GM12892 (cell line): ENCODE measurements around the gene JUN.

Experiments used
- POLR2A ChIP-seq: IDR thresholded peaks from 2 replicates; pipeline ENCODE4 v1.6.1; 2011; ENCODE audit warnings: low read depth, low read length, control low read depth
- POLR2AphosphoS5 ChIP-seq: IDR thresholded peaks from 2 replicates; pipeline ENCODE4 v1.6.1; 2011; ENCODE audit warnings: low read depth, low read length, control low read depth

DNA sequence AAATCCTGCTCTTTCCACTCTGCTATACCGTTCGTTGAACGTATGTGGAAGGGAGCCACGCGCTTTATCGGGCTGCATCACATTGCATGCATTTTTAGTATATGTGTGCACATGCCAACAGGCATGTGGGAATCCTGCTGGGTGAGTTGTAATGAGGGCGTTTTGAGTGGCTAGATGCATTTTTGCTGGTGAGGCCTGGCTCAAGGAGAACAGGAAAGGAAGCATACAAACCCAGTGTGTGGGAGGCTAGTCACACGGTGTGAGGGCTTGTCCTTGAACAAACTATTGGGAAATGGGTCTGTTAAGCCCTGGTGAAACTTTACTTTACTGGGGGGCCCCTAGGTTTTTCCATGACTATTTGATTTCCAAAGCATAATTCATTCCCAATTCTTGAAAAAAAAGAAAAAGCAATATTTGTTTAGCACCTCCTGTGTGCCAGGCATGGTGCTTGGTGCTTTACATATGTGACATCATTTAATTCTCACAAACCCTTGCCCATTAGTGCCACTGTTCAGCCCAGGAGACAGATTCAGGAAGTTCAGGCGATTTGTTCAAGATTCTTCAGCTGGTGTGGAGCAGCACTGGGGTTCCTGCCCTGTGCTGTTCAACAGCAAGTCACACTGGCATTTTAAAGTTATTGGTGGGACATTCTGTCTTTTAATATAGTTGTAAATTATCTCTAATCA, 25.6 kb upstream of the JUN start:
- TF ChIP-seq POLR2A (no peak), POLR2AphosphoS5 (no peak)
